Activated naive CD8-positive, alpha-beta T cell treated with anti-CD3 and anti-CD28 coated beads, Interleukin-2, amount 50 U/mL, for 24 hours (primary cell): ENCODE data around the gene MEIS2.

ENCODE experiments used
- ATAC-seq: fragments of 150-1000 bp; cut with Tn5 transposase; one replicate; pipeline ENCODE4 v1.10.0; 2021
- DNase-seq: peaks from one replicate; pipeline ENCODE4 v3.0.0; 2021
- H3K27ac Mint-ChIP-seq: one replicate; pipeline ENCODE4 v1.8.0; 2021; ENCODE audit warnings: mild to moderate bottlenecking, mixed read lengths
- H3K27me3 Mint-ChIP-seq: one replicate; pipeline ENCODE4 v1.8.0; 2021; ENCODE audit warnings: mixed read lengths
- H3K36me3 Mint-ChIP-seq: one replicate; pipeline ENCODE4 v1.8.0; 2021; ENCODE audit warnings: low read depth, mixed read lengths
- H3K4me1 Mint-ChIP-seq: one replicate; pipeline ENCODE4 v1.8.0; 2021; ENCODE audit warnings: mixed read lengths
- H3K4me3 Mint-ChIP-seq: one replicate; pipeline ENCODE4 v1.8.0; 2021; ENCODE audit warnings: mild to moderate bottlenecking, moderate library complexity, mixed read lengths
- H3K9me3 Mint-ChIP-seq: one replicate; pipeline ENCODE4 v1.8.0; 2021; ENCODE audit warnings: mixed read lengths

MEIS2 gene

DNA sequence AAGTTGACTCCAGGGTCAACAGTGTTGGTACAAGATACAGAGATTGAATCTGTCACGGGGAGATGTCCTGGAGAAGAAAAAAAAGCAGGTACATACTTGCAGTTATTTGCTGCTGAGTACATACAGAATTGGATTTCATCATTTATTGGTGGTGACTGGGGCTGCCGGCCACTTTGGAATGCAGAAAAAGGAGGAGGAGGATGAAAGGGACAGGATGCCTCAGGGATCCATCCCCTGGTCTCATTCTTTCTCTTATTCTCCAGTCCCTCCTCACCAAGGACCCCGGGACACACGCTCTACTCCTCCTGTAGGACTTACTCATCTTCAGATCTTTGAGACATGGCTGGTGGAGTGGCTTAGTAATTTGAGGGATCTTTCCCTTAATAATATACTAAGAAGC lies 30.0 kb upstream of the MEIS2 start:
- no peaks in the 10 kb centered on the region for H3K36me3 Mint-ChIP-seq
- H3K4me1 Mint-ChIP-seq = no peaks in the 10 kb centered on the region
- DNase-seq (no peak), ATAC-seq (no peak)
- no peak overlapping the region for H3K4me3 Mint-ChIP-seq
- no peaks in the 10 kb centered on the region for H3K9me3 Mint-ChIP-seq
- H3K27me3 Mint-ChIP-seq = peaks cover 18% of the 10 kb centered on the region
- H3K27ac Mint-ChIP-seq = no peak overlapping the region

DNA sequence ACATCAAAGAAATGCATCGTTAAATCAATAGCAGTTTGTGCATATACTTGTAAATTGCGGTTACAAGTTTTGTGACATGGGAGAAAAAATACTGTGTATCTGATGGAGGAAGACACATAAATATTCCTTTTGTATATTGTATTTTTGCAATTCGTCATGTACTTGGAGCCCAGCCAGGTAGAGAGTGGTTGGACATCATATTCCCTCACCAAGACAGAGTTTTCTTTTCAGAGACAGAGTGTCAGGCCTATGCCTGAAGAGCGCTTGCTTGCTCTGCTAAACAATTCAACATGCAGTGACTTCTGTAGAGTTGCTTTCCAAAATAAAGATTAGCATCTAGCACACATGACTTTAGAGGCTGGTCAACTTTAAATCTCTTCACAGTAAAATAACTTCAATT lies 24.8 kb upstream of the MEIS2 start:
- H3K4me3 Mint-ChIP-seq = no peak overlapping the region

DNA sequence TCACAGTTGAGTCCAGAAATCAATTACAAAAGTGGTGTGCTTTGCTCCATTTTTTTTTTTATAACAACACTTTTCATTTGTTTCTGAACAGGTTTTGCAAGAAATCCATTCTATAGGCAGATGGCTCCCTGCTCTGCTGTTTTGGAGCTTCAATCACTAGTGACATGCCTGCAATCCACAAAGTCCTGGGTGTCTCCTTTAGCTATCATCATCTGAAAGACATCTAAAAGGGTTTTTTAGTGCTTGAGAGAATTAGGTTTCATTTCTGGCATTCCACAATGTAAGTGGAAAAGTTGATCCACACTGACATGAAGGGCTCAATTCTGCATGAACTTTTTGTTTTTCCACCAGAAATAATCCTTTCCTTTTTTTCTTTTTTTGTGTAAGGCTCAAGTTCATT lies 24.0 kb upstream of the MEIS2 start:
- ATAC-seq = no peak
- Mint-ChIP-seq H3K27me3 (peaks cover 11% of the 10 kb centered on the region), H3K4me1 (no peaks in the 10 kb centered on the region)

More for the DNA sequence above, 24.8 kb upstream of the MEIS2 start:
- Mint-ChIP-seq H3K27ac (no peak overlapping the region), H3K36me3 (no peaks in the 10 kb centered on the region), H3K9me3 (no peaks in the 10 kb centered on the region), H3K27me3 (peaks cover 15% of the 10 kb centered on the region), H3K4me1 (no peaks in the 10 kb centered on the region)
- ATAC-seq (no peak), DNase-seq (no peak)

DNA sequence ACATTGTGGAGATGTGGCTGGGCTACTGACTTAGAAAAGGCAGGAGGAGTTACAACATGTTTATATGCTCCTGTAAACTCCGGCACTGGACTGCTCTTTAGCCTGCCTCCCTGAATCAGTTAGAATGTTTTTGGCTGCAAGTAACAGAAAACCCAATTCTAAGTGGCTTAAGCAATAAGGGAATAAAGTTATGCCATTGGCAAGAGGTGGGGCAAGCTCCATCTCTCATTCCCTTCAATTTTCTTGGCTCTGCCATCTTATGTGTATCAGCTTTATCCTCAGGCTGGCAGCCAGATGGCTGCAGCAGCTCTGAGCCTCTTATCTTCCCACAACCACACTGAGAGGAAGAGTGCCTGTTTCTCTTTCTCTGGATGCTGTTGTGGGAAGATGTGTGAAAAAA lies 22.4 kb upstream of the MEIS2 start:
- Mint-ChIP-seq H3K9me3 (no peaks in the 10 kb centered on the region), H3K4me3 (no peak overlapping the region), H3K36me3 (no peaks in the 10 kb centered on the region), H3K27ac (no peak overlapping the region), H3K27me3 (peaks cover 5% of the 10 kb centered on the region), H3K4me1 (no peaks in the 10 kb centered on the region)
- ATAC-seq (no peak), DNase-seq (no peak)

More for the DNA sequence above, 24.0 kb upstream of the MEIS2 start:
- no peak for DNase-seq
- H3K36me3 Mint-ChIP-seq = no peaks in the 10 kb centered on the region
- H3K4me3 Mint-ChIP-seq = no peak overlapping the region
- no peak overlapping the region for H3K27ac Mint-ChIP-seq
- no peaks in the 10 kb centered on the region for H3K9me3 Mint-ChIP-seq

DNA sequence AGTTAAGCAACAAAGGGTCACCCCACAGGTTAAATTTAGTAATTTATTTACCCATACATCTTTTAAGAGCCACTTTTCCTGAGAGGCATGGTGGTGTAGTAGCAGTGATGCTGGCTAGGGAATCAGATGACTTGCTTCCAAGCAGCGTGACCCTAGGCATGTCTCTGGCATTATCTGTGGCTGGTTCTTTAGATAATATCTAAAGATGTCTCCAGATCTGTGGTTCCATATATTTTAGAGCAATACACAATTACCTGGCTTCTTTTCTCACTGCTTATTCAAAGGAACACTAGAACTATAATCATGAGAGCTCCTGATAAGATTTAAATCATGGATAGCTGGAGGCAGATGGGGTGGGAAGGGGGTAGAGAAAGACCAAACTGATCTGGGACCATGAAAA lies 21.1 kb upstream of the MEIS2 start:
- ATAC-seq (no peak), DNase-seq (no peak)
- Mint-ChIP-seq H3K36me3 (no peaks in the 10 kb centered on the region), H3K27ac (no peak overlapping the region), H3K27me3 (peaks cover 3% of the 10 kb centered on the region), H3K4me1 (no peaks in the 10 kb centered on the region), H3K9me3 (no peaks in the 10 kb centered on the region), H3K4me3 (no peak overlapping the region)

DNA sequence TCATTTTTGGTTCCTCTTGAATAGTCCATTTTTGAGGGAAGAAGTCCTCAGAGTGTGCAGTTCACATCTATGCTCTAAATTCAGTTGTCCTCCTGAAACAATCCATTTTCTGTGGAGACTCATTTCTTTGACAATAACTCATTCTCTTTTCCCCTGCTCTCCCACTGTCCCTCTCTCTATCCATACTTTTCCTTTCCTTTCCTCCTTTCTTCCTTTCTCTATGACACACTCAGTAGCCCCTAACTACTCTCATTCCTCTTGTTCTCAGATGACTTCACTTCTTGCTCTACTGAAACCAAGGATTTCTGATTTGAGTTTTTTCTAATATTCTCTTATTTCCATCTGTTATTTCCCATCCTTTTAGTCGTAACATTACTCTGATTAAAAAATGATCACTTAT lies 16.7 kb upstream of the MEIS2 start:
- ATAC-seq (no peak), DNase-seq (no peak)
- H3K36me3 Mint-ChIP-seq = no peaks in the 10 kb centered on the region
- H3K27ac Mint-ChIP-seq = no peak overlapping the region
- peaks cover 22% of the 10 kb centered on the region for H3K27me3 Mint-ChIP-seq
- peaks cover 4% of the 10 kb centered on the region for H3K9me3 Mint-ChIP-seq
- H3K4me3 Mint-ChIP-seq = no peak overlapping the region
- H3K4me1 Mint-ChIP-seq = no peaks in the 10 kb centered on the region

DNA sequence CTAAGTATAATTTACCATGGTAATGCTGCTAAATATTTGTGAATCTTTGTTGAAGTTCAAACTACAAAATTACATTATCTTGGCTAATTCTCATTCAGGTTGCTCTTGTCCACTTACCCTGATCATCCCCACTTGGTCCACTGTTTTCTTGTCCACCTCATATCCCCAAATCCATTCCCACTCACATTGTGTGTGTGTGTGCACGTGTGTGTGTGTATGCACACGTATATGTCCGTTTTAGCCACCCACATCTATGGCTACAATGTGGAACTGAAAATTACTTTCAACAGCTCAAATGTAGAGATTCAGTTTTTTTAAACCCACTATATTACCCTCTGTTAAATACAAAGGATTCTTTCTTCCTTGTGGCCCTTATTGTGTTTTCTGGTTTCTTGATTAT lies 15.2 kb upstream of the MEIS2 start:
- Mint-ChIP-seq H3K27me3 (peaks cover 34% of the 10 kb centered on the region), H3K36me3 (peaks cover 3% of the 10 kb centered on the region), H3K4me3 (no peak overlapping the region), H3K4me1 (peaks cover 7% of the 10 kb centered on the region), H3K9me3 (peaks cover 10% of the 10 kb centered on the region), H3K27ac (no peak overlapping the region)
- ATAC-seq (no peak), DNase-seq (no peak)

DNA sequence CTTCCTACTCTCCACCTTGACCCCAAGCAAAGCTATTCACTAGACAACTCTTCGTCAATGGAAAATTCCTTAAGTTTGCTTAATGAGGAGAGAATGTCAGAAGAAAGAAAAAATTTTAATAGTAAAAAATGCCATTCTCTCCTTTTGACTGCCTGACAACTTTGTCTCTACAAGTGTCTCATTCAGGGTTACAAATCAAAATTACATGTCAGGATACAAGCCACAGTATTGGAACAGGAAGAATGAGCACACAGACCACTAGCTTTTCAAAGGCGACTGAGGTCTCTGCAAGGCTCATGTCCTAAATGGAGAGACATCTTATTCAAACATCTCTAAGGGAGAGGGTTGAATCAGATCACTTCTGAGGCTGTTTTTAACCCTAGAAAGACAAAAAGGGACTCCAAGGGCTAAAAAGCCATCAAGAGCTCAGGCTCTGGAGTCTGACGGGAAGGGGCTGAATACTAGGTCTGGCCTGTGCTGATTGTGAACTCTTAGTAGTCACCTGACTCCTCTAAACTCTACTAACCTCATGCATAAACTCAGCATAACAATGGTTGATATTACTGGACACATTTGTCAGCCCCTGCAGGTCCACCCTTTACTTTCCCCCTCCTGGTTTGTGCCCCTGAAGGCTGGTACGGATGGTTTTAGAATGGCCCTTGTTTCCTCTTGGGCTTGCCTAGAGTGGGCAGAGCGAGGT lies 12.8 kb upstream of the MEIS2 start:
- Mint-ChIP-seq H3K27ac (no peak overlapping the region), H3K4me1 (peaks cover 12% of the 10 kb centered on the region), H3K27me3 (peaks cover 58% of the 10 kb centered on the region), H3K4me3 (no peak overlapping the region), H3K9me3 (peaks cover 19% of the 10 kb centered on the region), H3K36me3 (peaks cover 6% of the 10 kb centered on the region)
- no peak for ATAC-seq
- no peak for DNase-seq

DNA sequence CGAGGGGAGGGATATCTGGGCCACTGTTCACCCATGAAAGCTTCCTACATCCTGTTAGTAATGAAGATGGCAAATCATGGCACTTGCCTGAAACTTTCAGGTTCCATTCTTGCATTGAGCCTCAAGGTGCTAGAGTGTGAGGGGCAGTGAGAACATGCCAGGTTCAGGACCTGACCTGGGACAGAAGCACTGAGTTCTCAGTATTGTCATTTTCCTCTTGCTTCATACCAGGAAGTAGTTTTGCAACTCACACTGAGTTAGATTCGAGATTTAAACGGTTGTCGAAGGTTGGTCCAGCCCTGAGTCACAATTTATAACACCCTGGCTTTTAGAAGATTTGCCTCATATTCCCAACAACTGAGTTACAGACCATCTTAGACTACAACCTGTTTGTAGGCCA lies 11.8 kb upstream of the MEIS2 start:
- H3K4me3 Mint-ChIP-seq = no peak overlapping the region
- peaks cover 25% of the 10 kb centered on the region for H3K9me3 Mint-ChIP-seq
- no peak for DNase-seq
- H3K4me1 Mint-ChIP-seq = peaks cover 12% of the 10 kb centered on the region
- no peak for ATAC-seq
- no peak overlapping the region for H3K27ac Mint-ChIP-seq
- H3K36me3 Mint-ChIP-seq = peaks cover 6% of the 10 kb centered on the region
- peaks cover 67% of the 10 kb centered on the region for H3K27me3 Mint-ChIP-seq

DNA sequence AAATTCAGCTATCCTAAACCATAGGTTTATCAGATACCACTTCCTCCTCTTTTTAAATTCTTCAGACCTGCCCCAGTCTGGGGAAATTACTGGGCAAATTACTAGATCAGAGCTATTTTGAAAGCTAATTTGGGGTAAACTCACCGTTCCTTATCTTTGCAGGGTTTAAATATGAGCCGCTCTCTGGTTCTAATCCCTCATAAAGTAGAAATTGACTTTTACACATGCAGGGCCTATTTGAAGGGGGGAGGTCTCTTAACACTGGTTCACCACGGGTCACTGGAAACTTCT lies 11.0 kb upstream of the MEIS2 start:
- ATAC-seq (no peak), DNase-seq (no peak)
- Mint-ChIP-seq H3K27ac (no peak overlapping the region), H3K4me3 (no peak overlapping the region), H3K27me3 (peaks cover 74% of the 10 kb centered on the region), H3K9me3 (peaks cover 25% of the 10 kb centered on the region), H3K4me1 (peaks cover 12% of the 10 kb centered on the region), H3K36me3 (peaks cover 6% of the 10 kb centered on the region)

DNA sequence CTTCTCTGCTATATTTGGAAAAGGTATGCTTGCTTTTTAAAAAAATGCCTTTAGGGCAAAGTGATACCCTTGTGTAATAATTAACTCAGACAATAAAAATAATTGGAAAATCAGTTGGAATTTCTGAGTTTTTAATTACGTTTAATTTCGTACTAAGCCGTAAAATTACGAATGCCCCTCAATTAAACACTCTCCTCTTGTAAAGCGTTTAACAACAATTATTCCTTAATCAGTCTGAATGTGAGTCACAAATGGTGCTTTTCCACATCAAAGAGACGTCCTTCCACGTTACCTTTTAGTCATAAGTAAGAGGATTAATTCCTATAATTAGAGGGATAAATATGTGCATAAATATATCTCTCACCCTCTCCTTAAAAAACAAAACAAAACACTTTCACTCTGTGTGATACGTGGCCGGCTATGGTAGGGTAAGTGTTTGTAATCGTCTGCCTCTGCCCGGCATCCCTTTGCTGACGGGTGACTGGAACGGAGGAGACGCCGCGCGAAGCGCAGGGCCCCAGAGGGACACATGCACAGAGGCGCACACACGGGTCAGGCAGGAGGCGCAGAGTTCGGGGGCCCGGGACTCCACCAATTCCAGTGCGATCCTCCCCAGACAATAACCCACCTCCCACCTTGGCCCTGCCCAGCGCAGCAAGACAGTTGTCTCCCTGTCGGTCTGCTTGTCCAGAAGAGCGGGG lies 9.7 kb upstream of the MEIS2 start:
- Mint-ChIP-seq H3K27ac (no peak overlapping the region), H3K27me3 (peaks cover 81% of the 10 kb centered on the region), H3K4me3 (peak overlapping the region; percentile 16), H3K4me1 (peaks cover 12% of the 10 kb centered on the region), H3K9me3 (peaks cover 22% of the 10 kb centered on the region), H3K36me3 (peaks cover 6% of the 10 kb centered on the region)
- ATAC-seq (no peak), DNase-seq (no peak)

DNA sequence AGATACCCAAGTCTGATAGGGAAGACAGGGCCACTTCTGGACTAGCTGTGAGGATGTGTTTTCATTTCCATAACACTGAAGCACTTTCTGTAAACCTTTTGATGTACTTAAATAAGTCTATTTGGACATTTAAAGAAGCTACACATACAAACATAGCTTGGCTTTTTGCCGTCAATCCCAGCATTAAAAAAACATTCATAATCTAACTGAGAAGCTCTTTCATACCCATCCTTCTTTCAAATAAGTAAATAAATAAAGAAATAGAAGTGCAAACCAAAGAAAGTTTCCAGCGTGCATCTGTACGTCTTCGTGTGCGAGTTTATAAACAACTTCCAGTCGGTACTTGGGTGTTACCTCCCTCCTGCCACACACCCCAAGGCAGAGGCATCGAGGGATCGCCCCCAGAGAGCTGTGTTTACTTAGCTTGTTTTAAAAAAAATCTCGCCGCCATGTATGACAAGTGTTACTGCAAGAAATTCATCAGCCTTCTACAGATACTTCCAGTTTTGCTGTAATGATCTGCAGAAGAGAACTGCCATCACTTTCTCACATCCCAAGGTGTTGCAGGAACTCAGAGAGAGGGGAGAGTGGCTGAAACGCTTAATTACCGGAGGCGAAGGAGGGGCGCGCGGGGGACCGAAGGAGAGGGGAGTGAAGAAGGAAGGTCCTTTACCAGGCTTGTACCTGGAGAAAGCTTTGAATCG lies 9.0 kb upstream of the MEIS2 start:
- peaks cover 84% of the 10 kb centered on the region for H3K27me3 Mint-ChIP-seq
- DNase-seq (no peak), ATAC-seq (no peak)
- peaks cover 12% of the 10 kb centered on the region for H3K4me1 Mint-ChIP-seq
- peaks cover 22% of the 10 kb centered on the region for H3K9me3 Mint-ChIP-seq
- H3K4me3 Mint-ChIP-seq = no peak overlapping the region
- no peak overlapping the region for H3K27ac Mint-ChIP-seq
- peaks cover 6% of the 10 kb centered on the region for H3K36me3 Mint-ChIP-seq

DNA sequence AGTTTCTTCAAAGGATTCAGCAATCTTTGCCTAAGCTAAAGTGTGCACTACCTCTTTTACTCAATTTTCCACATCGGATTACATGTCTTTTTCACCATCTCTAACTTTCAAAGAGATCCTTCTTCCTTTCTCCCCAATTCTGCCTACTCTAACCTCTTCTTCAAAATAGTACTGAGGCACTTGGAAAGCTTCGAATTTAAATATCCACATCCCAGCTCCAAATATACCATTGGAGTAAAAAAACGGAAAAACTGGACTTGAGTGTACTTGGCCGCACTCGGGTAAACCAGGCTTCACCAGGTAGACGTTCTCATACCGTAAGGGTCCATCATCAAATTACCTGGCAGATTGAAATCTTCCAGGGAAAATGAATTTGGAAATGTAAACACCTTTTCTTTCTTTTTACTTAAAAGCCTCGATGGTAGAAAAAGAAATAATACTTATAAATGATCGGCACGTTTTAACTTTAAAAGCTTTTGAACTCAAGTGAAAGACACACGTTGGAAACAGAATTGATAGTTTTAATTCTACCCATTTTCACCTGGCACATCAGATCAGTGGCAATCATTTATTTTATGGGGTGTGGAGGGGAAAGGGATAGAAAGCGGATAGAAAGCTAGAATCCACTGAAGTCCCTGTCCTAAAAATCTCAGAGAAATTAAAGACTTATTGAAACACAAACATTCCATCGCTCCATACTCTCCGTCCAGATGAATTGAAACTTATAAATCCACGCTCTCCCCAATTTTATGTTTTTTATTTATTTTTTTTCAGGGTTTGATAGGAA lies 8.2 kb upstream of the MEIS2 start:
- H3K27ac Mint-ChIP-seq = no peak overlapping the region
- peaks cover 6% of the 10 kb centered on the region for H3K36me3 Mint-ChIP-seq
- H3K9me3 Mint-ChIP-seq = peaks cover 22% of the 10 kb centered on the region
- H3K4me3 Mint-ChIP-seq = no peak overlapping the region
- peaks cover 12% of the 10 kb centered on the region for H3K4me1 Mint-ChIP-seq
- H3K27me3 Mint-ChIP-seq = peaks cover 89% of the 10 kb centered on the region
- no peak for ATAC-seq
- DNase-seq = no peak

DNA sequence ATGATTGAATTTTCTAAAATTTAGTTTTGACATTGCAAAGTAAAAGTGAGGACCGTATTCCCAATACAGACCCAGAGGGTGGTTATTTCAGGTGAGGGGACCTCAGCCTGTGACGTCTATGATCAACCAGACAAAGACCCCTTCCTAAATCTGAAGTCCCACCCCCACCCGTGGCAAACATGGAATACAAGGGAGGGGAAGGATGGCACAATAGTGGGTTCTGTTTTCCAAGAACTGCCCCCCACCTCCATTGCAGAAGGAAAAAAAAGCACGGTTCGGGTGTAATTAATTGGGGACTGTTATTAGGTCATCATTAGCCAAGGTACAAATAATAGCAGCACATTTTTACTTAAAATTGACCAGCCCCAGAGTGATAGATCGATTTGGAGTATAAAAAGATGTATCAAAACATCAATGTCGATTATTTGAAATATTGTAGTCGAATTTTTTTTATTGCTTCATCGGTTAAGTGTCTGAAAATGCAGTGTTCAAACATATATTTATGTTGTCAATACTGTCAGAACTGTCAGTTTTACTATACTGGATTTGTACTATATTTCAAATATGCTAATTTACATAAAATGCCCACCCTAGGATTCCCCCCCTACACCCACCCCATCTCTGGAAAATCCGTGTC lies 7.5 kb upstream of the MEIS2 start:
- H3K9me3 Mint-ChIP-seq = peaks cover 22% of the 10 kb centered on the region
- DNase-seq (no peak), ATAC-seq (no peak)
- no peak overlapping the region for H3K4me3 Mint-ChIP-seq
- no peak overlapping the region for H3K27ac Mint-ChIP-seq
- peaks cover 93% of the 10 kb centered on the region for H3K27me3 Mint-ChIP-seq
- peaks cover 6% of the 10 kb centered on the region for H3K36me3 Mint-ChIP-seq
- peaks cover 12% of the 10 kb centered on the region for H3K4me1 Mint-ChIP-seq
